Measurements from ENCODE around the gene GLRA2.
"Not testable (repeated sequence)": the region's sequence is repeated elsewhere in the genome, so short reads cannot be mapped to it uniquely, and the experiment has no call there.

Gene GLRA2

GRCh38 chrX:14675500-14675899, 146.2 kb downstream of the GLRA2 start:
- in situ Hi-C loops (cut with MboI; ENCODE audit: low pct_unique_long_range_greater_than_20kb, low sequenced_read_pairs, unreplicated experiment) = no loop called here
- no peak for TF ChIP-seq CTCF (IDR thresholded peaks at IDR 0.05; ENCODE audit: extremely low read depth, insufficient read depth, missing control alignments)
- DNase-seq (ENCODE audit: low spot score) = no peak

GRCh38 chrX:14676431-14676830, 147.1 kb downstream of the GLRA2 start:
- TF ChIP-seq CTCF (IDR thresholded peaks at IDR 0.05; ENCODE audit: extremely low read depth, insufficient read depth, missing control alignments) = no peak
- no peak for DNase-seq (ENCODE audit: low spot score)
- in situ Hi-C loops (cut with MboI; ENCODE audit: low pct_unique_long_range_greater_than_20kb, low sequenced_read_pairs, unreplicated experiment) = no loop called here

GRCh38 chrX:14688331-14688730, 159.0 kb downstream of the GLRA2 start:
- DNase-seq (ENCODE audit: low spot score); in situ Hi-C loops (cut with MboI; ENCODE audit: low pct_unique_long_range_greater_than_20kb, low sequenced_read_pairs, unreplicated experiment): not testable (repeated sequence)

GRCh38 chrX:14690553-14690952, 161.2 kb downstream of the GLRA2 start:
- no peak for DNase-seq (ENCODE audit: low spot score)
- in situ Hi-C loops (cut with MboI; ENCODE audit: low pct_unique_long_range_greater_than_20kb, low sequenced_read_pairs, unreplicated experiment) = no loop called here
- no peak for TF ChIP-seq CTCF (IDR thresholded peaks at IDR 0.05; ENCODE audit: extremely low read depth, insufficient read depth, missing control alignments)

GRCh38 chrX:14694611-14695010, 165.3 kb downstream of the GLRA2 start:
- in situ Hi-C loops (cut with MboI; ENCODE audit: low pct_unique_long_range_greater_than_20kb, low sequenced_read_pairs, unreplicated experiment) = no loop called here
- TF ChIP-seq CTCF (IDR thresholded peaks at IDR 0.05; ENCODE audit: extremely low read depth, insufficient read depth, missing control alignments) = no peak
- DNase-seq (ENCODE audit: low spot score) = no peak

GRCh38 chrX:14697451-14697850, 168.1 kb downstream of the GLRA2 start:
- TF ChIP-seq CTCF (IDR thresholded peaks at IDR 0.05; ENCODE audit: extremely low read depth, insufficient read depth, missing control alignments) = peak; percentile 66
- in situ Hi-C loops (cut with MboI; ENCODE audit: low pct_unique_long_range_greater_than_20kb, low sequenced_read_pairs, unreplicated experiment) = no loop called here
- peak; percentile 22 for DNase-seq (ENCODE audit: low spot score)

GRCh38 chrX:14698790-14699189, 169.5 kb downstream of the GLRA2 start:
- TF ChIP-seq CTCF (IDR thresholded peaks at IDR 0.05; ENCODE audit: extremely low read depth, insufficient read depth, missing control alignments) = no peak
- in situ Hi-C loops (cut with MboI; ENCODE audit: low pct_unique_long_range_greater_than_20kb, low sequenced_read_pairs, unreplicated experiment) = no loop called here

More at GRCh38 chrX:14698790-14699189, 169.5 kb downstream of the GLRA2 start:
- no peak for DNase-seq (ENCODE audit: low spot score)
